SU-DHL-6 (cell line): ENCODE results near the gene RAB44.

Experiments
- H2AFZ ChIP-seq: fragments of 200-600 bp; sonication (generic); 2 replicates; pipeline ENCODE4 v1.6.1; 2014; ENCODE audit warnings: low read depth, mild to moderate bottlenecking, moderate library complexity, mixed read lengths, antibody characterized with exemption, low read length; ENCODE audit not compliant: severe bottlenecking
- H3F3A ChIP-seq: fragments of 200-600 bp; shearing (Covaris generic); 2 replicates; pipeline ENCODE4 v1.6.0; 2016; ENCODE audit warnings: antibody characterized with exemption, mild to moderate bottlenecking; ENCODE audit not compliant: insufficient read depth
- H3K27ac ChIP-seq: fragments of 200-600 bp; sonication (generic); 2 replicates; pipeline ENCODE4 v1.5.1; 2016; ENCODE audit warnings: low read depth, mild to moderate bottlenecking, low read length, moderate library complexity, mixed read lengths
- H3K27me3 ChIP-seq: fragments of 200-600 bp; sonication (generic), shearing (Covaris generic); 2 replicates; pipeline ENCODE4 v1.6.0; 2014; ENCODE audit warnings: mild to moderate bottlenecking, low read length
- H3K36me3 ChIP-seq: fragments of 200-600 bp; sonication (generic); 2 replicates; pipeline ENCODE4 v1.6.1; 2014; ENCODE audit warnings: mild to moderate bottlenecking, low read length, mixed read lengths
- H3K4me2 ChIP-seq: fragments of 300-600, 200-600 bp; shearing (Covaris generic), sonication (generic); 2 replicates; pipeline ENCODE4 v1.6.0; 2014; ENCODE audit warnings: low read length, low read depth, mild to moderate bottlenecking; ENCODE audit not compliant: poor library complexity, severe bottlenecking
- H3K4me3 ChIP-seq: fragments of 200-600 bp; sonication (generic); 2 replicates; pipeline ENCODE4 v1.5.1; 2014; ENCODE audit warnings: antibody characterized with exemption, low read length, mild to moderate bottlenecking, mixed read lengths; ENCODE audit not compliant: insufficient read depth, poor library complexity, severe bottlenecking
- H3K79me2 ChIP-seq: fragments of 200-600 bp; sonication (generic); 2 replicates; pipeline ENCODE4 v1.6.1; 2014; ENCODE audit warnings: mild to moderate bottlenecking, low read length, moderate library complexity; ENCODE audit not compliant: insufficient read depth
- H3K9ac ChIP-seq: fragments of 200-600 bp; sonication (generic); 2 replicates; pipeline ENCODE4 v1.7.0; 2014; ENCODE audit warnings: mild to moderate bottlenecking, low read length
- H3K9me2 ChIP-seq: fragments of 200-600 bp; sonication (generic); replicated peaks from 2 replicates; pipeline ENCODE4 v1.6.1; 2014; ENCODE audit warnings: low read length; ENCODE audit not compliant: insufficient read depth
- H3K9me3 ChIP-seq: fragments of 200-600 bp; sonication (generic); 2 replicates; pipeline ENCODE4 v1.6.1; 2014; ENCODE audit warnings: low read length, mixed read lengths; ENCODE audit not compliant: insufficient read depth
- H4K20me1 ChIP-seq: fragments of 200-600 bp; sonication (generic); 2 replicates; pipeline ENCODE4 v1.6.1; 2014; ENCODE audit warnings: low read depth, mild to moderate bottlenecking, antibody characterized with exemption, low read length, moderate library complexity, mixed read lengths
- CTCF ChIP-seq: fragments of 200-600 bp; sonication (generic); IDR thresholded peaks from one replicate; pipeline ENCODE4 v1.5.1; 2017; ENCODE audit warnings: antibody characterized with exemption, mild to moderate bottlenecking, low read length, moderate library complexity; ENCODE audit not compliant: insufficient read depth, poor library complexity, severe bottlenecking
- EZH2phosphoT487 ChIP-seq: fragments of 200-600 bp; sonication (generic), shearing (Covaris generic); conservative IDR thresholded peaks from 2 replicates; pipeline ENCODE4 v1.6.1; 2018; ENCODE audit warnings: mild to moderate bottlenecking, antibody characterized with exemption, low read length, moderate library complexity, mixed read lengths

The RAB44 gene

GRCh38 chr6:36777801-36778200, 80.2 kb downstream of the RAB44 start:
- no peaks in the 10 kb centered on the region for H3K27me3 ChIP-seq
- no peaks in the 10 kb centered on the region for H3F3A ChIP-seq
- H3K9ac ChIP-seq = no peak overlapping the region
- H3K9me2 ChIP-seq = no peaks in the 10 kb centered on the region
- no peak overlapping the region for H2AFZ ChIP-seq
- no peaks in the 10 kb centered on the region for H3K9me3 ChIP-seq
- H3K4me2 ChIP-seq = no peak overlapping the region
- no peak overlapping the region for H3K27ac ChIP-seq
- H3K79me2 ChIP-seq = no peaks in the 10 kb centered on the region
- TF ChIP-seq CTCF (no peak), EZH2phosphoT487 (no peak)
- no peak overlapping the region for H3K4me3 ChIP-seq
- H4K20me1 ChIP-seq = no peaks in the 10 kb centered on the region
- no peaks in the 10 kb centered on the region for H3K36me3 ChIP-seq

- no peaks in the 10 kb centered on the region for H3K79me2 ChIP-seq
- H3K27me3 ChIP-seq = no peaks in the 10 kb centered on the region
- H3K4me2 ChIP-seq = no peak overlapping the region
- no peaks in the 10 kb centered on the region for H3K9me2 ChIP-seq
- no peaks in the 10 kb centered on the region for H3K9me3 ChIP-seq
- H3K36me3 ChIP-seq = no peaks in the 10 kb centered on the region
- no peaks in the 10 kb centered on the region for H4K20me1 ChIP-seq
- TF ChIP-seq EZH2phosphoT487 (no peak), CTCF (no peak)
- no peak overlapping the region for H3K4me3 ChIP-seq
- H3K27ac ChIP-seq = no peak overlapping the region
- H2AFZ ChIP-seq = no peak overlapping the region
- no peak overlapping the region for H3K9ac ChIP-seq
- no peaks in the 10 kb centered on the region for H3F3A ChIP-seq
Observed at GRCh38 chr6:36779227-36779626, 81.6 kb downstream of the RAB44 start.

- H3F3A ChIP-seq = no peaks in the 10 kb centered on the region
- H3K9ac ChIP-seq = no peak overlapping the region
- no peaks in the 10 kb centered on the region for H4K20me1 ChIP-seq
- H3K79me2 ChIP-seq = no peaks in the 10 kb centered on the region
- H3K27me3 ChIP-seq = no peaks in the 10 kb centered on the region
- H3K9me2 ChIP-seq = no peaks in the 10 kb centered on the region
- no peaks in the 10 kb centered on the region for H3K9me3 ChIP-seq
- no peak overlapping the region for H2AFZ ChIP-seq
- no peak overlapping the region for H3K4me3 ChIP-seq
- TF ChIP-seq EZH2phosphoT487 = 0 out of 2 replicates have a peak, but pooled peaks have one; percentile 20
- TF ChIP-seq CTCF = no peak
- H3K4me2 ChIP-seq = no peak overlapping the region
- no peak overlapping the region for H3K27ac ChIP-seq
- no peaks in the 10 kb centered on the region for H3K36me3 ChIP-seq
Observed at GRCh38 chr6:36780442-36781177, 83.0 kb downstream of the RAB44 start.
